SIG-M5 treated with dmso at 0.1 percent for 504 hours (cell line): ENCODE results near the gene TOR4A.
"Not testable (repeated sequence)": the region's sequence is repeated elsewhere in the genome, so short reads cannot be mapped to it uniquely, and the experiment has no call there.

ENCODE experiments used
- DNase-seq: peaks from one replicate; lab custom pipeline; 2025; ENCODE audit not compliant: unreplicated experiment; lab: John Stamatoyannopoulos, UW

TOR4A gene

DNA sequence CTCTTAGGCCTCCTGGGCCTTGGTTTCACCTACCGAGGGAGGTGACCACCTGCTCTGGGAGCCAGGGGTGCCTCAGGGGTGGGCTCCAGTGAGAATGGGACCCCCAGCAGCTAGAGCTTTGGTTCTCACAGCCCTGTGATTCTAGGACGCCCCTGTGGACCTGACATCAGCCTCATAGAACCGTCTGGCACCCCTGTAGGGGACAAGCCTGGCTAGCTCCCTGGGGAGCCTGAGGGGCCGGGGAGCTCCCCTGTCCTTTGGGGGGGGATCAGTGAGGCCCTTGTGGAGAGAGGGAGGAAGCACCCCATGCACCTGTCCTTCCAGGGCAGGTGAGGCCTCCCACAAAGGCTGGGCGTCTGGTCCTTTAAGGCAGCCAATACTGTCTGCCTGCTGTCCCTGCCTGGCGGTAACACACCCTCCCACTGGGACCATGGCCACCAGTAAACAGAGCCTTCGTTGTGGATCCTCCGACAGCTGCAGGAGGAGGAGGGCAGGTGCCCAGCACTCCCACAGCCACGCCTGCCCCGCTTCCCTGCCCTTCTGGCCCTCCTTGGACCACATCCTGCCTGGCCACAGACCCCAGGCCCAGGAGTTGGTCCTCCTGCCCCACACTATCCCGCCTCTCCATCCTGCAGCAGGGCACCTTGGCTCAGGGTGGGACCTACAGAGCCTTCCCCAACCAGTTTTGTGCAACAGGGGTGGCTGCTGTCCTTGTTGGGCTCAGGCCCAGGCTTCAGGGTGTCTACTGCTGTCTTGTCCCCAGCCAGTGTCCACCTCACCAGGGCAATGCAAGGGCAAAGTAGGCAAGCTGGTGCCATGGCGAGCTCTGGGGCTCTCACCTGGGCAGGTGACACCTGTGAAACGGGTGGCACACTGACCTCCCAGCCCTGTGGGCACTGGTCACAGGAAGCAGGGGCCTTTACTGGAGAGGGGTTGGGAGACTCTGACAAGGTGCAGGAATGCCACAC is 39.5 kb upstream of the TOR4A start:
- DNase-seq, result no peak

DNA sequence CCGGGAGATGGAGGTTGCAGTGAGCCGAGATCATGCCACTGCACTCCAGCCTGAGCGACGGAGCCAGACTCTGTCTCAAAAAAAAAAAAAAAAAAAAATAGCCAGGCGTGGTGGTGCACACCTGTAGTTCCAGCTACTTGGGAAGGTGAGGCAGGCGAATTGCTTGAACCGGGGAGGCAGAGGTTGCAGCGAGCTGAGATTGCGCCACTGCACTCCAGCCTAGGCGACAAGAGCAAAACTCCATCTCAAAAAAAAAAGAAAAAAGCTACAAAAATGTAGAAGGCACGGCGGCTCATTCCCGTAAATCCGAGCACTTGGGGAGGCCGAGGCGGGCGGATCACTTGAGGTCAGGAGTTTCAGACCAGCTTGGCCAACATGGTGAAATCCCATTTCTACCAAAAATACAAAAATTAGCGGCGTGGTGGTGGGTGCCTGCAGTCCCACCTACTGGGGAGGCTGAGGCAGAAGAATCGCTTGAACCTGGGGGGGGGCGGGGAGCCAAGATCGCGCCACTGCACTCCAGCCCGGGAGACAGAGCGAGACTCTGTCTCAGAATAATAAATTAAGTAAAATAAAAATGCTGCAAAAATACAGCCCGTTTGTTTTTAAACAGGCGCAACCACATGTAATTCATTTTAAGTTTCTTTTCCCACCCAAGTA is 37.9 kb upstream of the TOR4A start:
- not testable (repeated sequence) for DNase-seq

DNA sequence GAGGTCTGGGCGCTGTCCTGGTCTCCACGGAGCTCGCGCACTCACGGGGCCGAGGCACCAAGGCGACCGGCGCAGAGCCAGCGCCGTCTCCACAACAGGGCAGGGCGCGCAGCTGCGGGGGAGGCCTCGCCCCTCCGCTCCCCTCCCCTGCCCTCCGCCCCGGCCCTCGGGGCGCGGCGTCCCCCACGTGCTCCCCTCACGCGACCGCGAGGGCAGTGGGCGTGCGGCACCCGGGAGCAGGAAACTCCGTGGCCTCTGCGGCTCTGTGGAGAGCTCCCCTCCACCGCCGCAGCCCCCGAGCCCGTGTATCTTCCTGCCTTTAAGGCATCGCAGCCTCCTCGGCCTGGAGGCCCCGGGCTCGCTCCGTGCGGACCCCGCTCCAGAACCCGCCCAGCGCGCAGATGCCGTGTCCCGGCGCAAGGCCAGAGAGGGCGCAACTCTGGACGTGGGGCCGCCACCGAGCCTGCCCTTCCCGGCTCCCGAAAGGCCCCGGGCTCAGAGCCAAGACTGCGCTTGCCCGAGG is 37.1 kb upstream of the TOR4A start:
- peak; percentile 54 for DNase-seq

- peak; percentile 99 for DNase-seq
Measured at GRCh38 chr9:137240841-137241489, 36.6 kb upstream of the TOR4A start, which contains the start of gene TUBB4B. TSS of gene TUBB4B (plus strand) at chr9:137241287. CDS start at chr9:137241361, 74 bp downstream.

GRCh38 chr9:137241490-137242268 is 35.8 kb upstream of the TOR4A start:
- DNase-seq, result no peak

DNA sequence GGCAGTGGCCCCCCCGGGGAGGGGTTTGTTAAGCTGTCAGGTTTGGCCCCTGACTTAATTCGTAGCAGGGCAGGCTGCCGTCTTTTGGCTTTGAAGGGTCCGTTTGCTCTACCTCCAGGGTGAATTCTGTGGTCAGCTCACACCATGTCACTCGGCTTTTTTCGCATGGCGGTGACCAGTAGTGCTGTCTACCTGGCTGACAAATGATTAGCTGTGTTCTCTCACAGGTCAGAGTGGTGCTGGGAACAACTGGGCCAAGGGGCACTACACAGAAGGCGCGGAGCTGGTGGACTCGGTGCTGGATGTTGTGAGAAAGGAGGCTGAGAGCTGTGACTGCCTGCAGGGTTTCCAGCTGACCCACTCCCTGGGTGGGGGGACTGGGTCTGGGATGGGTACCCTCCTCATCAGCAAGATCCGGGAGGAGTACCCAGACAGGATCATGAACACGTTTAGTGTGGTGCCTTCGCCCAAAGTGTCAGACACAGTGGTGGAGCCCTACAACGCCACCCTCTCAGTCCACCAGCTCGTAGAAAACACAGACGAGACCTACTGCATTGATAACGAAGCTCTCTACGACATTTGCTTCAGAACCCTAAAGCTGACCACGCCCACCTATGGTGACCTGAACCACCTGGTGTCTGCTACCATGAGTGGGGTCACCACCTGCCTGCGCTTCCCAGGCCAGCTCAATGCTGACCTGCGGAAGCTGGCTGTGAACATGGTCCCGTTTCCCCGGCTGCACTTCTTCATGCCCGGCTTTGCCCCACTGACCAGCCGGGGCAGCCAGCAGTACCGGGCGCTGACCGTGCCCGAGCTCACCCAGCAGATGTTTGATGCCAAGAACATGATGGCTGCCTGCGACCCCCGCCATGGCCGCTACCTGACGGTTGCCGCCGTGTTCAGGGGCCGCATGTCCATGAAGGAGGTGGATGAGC is 35.0 kb upstream of the TOR4A start:
- DNase-seq, result no peak

- DNase-seq, result not testable (repeated sequence)
Measured at GRCh38 chr9:137243266-137243625, 34.3 kb upstream of the TOR4A start.

DNA sequence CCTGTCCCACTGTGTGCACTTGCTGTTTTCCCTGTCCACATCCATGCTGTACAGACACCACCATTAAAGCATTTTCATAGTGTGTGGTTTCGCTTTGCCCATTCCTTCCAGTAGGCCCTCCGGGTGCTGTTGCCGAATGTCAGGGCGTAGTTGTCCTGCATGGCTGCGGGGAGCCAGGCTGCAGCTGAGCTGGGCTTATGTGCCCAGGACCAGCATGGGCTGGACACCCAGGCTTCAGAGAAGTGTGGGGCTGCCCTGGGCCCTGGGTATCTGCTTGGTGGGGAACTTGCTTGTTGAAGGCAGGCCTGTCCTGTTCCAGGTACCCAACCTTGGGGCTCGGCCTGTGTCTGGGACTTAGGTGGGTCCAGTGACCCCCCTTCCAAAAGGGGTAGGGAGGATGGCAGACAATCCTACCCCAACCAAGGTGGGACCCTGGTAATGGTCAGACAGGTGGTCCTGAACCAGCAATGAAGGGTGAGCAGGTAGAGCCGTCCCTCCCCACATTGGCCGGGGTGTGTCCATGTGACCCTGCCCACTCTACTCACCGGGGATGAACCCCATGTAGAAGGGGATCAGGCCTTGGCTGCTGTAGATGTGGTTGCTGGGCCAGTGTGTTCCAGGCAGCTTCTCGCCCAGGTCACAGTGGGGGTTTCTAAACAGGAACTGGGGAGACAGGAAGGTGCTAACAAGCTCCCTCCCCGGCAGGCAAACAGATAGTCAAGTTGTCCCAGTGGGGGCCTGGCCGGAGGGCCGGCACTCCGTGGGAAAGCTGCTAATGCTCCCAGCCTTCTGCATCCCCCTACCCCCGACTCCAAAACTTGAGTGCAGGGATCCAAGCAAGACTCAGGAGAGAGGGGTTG is 33.7 kb upstream of the TOR4A start:
- no peak for DNase-seq

- DNase-seq, result no peak
Measured at GRCh38 chr9:137244486-137245449, 32.8 kb upstream of the TOR4A start.

DNA sequence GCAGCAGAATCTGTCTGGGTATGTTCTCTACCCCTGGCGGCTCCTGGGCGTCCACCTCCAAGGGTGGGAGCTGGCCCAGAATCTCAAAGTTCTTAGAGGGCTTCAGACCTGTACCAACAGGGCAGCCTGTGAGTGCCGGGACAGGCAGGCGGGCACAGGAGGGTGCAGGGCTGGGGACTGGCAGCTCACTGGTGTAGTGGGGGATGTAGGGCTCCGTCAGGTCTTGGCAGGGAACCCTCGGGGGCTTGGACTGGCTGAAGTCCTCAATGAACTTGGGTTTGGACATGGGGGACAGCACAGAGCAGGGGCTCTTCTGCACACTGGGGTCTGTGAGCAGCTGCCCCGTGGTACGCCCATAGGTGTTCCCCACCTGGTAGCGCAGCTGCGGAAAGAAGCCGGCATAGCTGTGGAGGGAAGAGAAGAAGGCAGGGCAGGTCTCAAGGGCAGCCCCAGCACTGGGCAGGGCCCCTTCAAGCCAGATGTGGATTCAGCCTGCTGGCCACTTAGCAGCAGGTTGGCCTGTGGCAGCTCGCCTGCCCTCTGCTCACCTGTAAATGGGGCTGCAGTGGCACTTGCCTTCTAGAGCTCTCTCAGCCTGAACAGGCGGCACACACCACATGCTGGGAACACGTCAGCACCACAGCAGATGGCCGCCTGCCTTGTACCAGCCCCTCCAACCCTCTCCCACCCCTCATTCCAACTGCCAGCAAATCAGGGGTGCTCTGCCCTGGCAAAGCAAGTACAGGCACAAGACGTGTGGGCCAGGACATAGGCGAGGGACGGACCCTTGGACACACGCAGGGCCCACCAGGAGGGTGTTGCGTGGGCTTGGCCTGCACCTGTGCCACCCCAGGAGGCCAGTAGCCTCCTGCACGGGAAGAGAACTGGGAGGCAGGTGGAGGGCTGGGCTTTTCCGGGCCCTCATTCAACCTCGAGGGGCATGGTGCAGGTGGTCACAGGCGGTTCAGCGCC is 31.8 kb upstream of the TOR4A start:
- DNase-seq, result no peak

GRCh38 chr9:137247135-137247915 is 30.2 kb upstream of the TOR4A start:
- DNase-seq, result no peak

GRCh38 chr9:137247916-137248175 is 29.7 kb upstream of the TOR4A start:
- DNase-seq, result no peak

GRCh38 chr9:137250329-137251193 is 27.0 kb upstream of the TOR4A start:
- no peak for DNase-seq

DNA sequence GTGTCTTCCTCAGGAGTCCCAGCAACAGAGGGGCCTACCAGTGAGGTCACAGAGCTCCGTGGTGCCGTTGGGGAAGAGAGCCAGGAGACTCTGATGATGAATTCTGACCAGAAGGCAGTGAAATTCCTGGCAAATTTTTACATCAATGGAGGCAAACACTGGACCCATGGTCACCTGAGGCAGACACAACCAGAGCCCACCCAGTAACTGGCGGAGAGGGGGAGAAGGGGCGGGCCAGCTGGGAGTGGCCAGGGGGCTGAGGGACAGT is 26.4 kb upstream of the TOR4A start, which contains the start of gene STPG3:
TSS of gene STPG3 (plus strand) at position 93 of the 268 bp plus-strand sequence. CDS start at position 94, 1 bp downstream.
- no peak for DNase-seq
